NOMO-1 (cell line): ENCODE measurements around the gene MEFV.
A peak's percentile ranks its signal among the peaks of the same experiment; 100 is the strongest.

Source experiments
- DNase-seq, 2 experiments: peaks; one replicate each; lab custom pipeline; 2025; ENCODE audit not compliant: unreplicated experiment in 2 of 2; lab: John Stamatoyannopoulos, UW

Gene MEFV

GRCh38 chr16:3268294-3268693 lies 11.9 kb upstream of the MEFV start:
- no peak for DNase-seq

GRCh38 chr16:3266873-3267537 lies 10.6 kb upstream of the MEFV start:
- no peak for DNase-seq

GRCh38 chr16:3264137-3265036 lies 8.0 kb upstream of the MEFV start:
- DNase-seq, result peak; percentile 92 to 93

GRCh38 chr16:3262517-3262916 lies 6.1 kb upstream of the MEFV start:
- DNase-seq, result no peak

GRCh38 chr16:3259836-3260235 lies 3.4 kb upstream of the MEFV start:
- DNase-seq, result peak; percentile 8 to 35

GRCh38 chr16:3256866-3257465 lies 533 bp upstream of the MEFV start:
- DNase-seq, result no peak

- DNase-seq, result no peak
These were observed 2.1 kb downstream of the MEFV start for GRCh38 chr16:3254309-3254708.

- no peak for DNase-seq
These were observed 3.5 kb downstream of the MEFV start for GRCh38 chr16:3252967-3253366.

- no peak for DNase-seq
These were observed 7.0 kb downstream of the MEFV start for GRCh38 chr16:3249451-3249850.

GRCh38 chr16:3249020-3249419 lies 7.4 kb downstream of the MEFV start:
- DNase-seq, result no peak

GRCh38 chr16:3248596-3248995 lies 7.8 kb downstream of the MEFV start:
- DNase-seq, result no peak

- DNase-seq, result no peak
These were observed 9.6 kb downstream of the MEFV start for GRCh38 chr16:3246876-3247275.

GRCh38 chr16:3246002-3246401 lies 10.4 kb downstream of the MEFV start:
- no peak for DNase-seq

- DNase-seq, result no peak
These were observed 12.6 kb downstream of the MEFV start for GRCh38 chr16:3243882-3244281.

- DNase-seq, result peak; percentile 20 to 79
These were observed 13.7 kb downstream of the MEFV start for GRCh38 chr16:3242709-3243108.

- no peak for DNase-seq
These were observed 14.7 kb downstream of the MEFV start for GRCh38 chr16:3241761-3242160.

GRCh38 chr16:3235856-3236669 lies 20.4 kb downstream of the MEFV start:
- DNase-seq, result no peak

- peak; percentile 92 for DNase-seq
These were observed 21.4 kb downstream of the MEFV start, which contains the start of gene ZNF200 for GRCh38 chr16:3234857-3235561. ZNF200 (minus strand) TSS chr16:3235158; CDS start chr16:3233755, 1,403 bp downstream.

GRCh38 chr16:3234543-3234856 lies 21.9 kb downstream of the MEFV start:
- no peak for DNase-seq

GRCh38 chr16:3223913-3224515 lies 32.4 kb downstream of the MEFV start:
- no peak for DNase-seq
